AG08395 (cell line): ENCODE measurements around the gene ZNG1A.
"Not testable (repeated sequence)": the region's sequence is repeated elsewhere in the genome, so short reads cannot be mapped to it uniquely, and the experiment has no call there.

Source experiments
- DNase-seq: peaks from one replicate; pipeline ENCODE4 v3.0.0; 2012; ENCODE audit warnings: mixed read lengths, low spot score

The ZNG1A gene

GRCh38 chr9:178140-178825, 573 bp downstream of the ZNG1A start:
- DNase-seq, result not testable (repeated sequence)

GRCh38 chr9:169757-170156, 9.1 kb downstream of the ZNG1A start:
- DNase-seq, result not testable (repeated sequence)

GRCh38 chr9:159871-160270, 19.0 kb downstream of the ZNG1A start:
- DNase-seq, result not testable (repeated sequence)

GRCh38 chr9:151173-151572, 27.7 kb downstream of the ZNG1A start:
- DNase-seq, result not testable (repeated sequence)

- DNase-seq, result not testable (repeated sequence)
Measured at GRCh38 chr9:139880-140279, 39.0 kb downstream of the ZNG1A start.

GRCh38 chr9:117995-118467, 60.8 kb downstream of the ZNG1A start, which contains the start of gene FOXD4:
Gene FOXD4 (minus strand): TSS chr9:118417. CDS start chr9:118119, 298 bp downstream.
- DNase-seq, result not testable (repeated sequence)

GRCh38 chr9:117144-117994, 61.5 kb downstream of the ZNG1A start:
- DNase-seq, result not testable (repeated sequence)

GRCh38 chr9:116239-117077, 62.4 kb downstream of the ZNG1A start:
- not testable (repeated sequence) for DNase-seq

- not testable (repeated sequence) for DNase-seq
Measured at GRCh38 chr9:115118-115451, 63.8 kb downstream of the ZNG1A start.

GRCh38 chr9:114267-115117, 64.4 kb downstream of the ZNG1A start:
- not testable (repeated sequence) for DNase-seq

- not testable (repeated sequence) for DNase-seq
Measured at GRCh38 chr9:113468-114266, 65.2 kb downstream of the ZNG1A start.

- not testable (repeated sequence) for DNase-seq
Measured at GRCh38 chr9:112589-113467, 66.0 kb downstream of the ZNG1A start.

GRCh38 chr9:110672-111071, 68.2 kb downstream of the ZNG1A start:
- not testable (repeated sequence) for DNase-seq

GRCh38 chr9:109540-109939, 69.3 kb downstream of the ZNG1A start:
- not testable (repeated sequence) for DNase-seq

GRCh38 chr9:108742-109495, 69.9 kb downstream of the ZNG1A start:
- DNase-seq, result not testable (repeated sequence)

- DNase-seq, result not testable (repeated sequence)
Measured at GRCh38 chr9:105991-106390, 72.9 kb downstream of the ZNG1A start.

GRCh38 chr9:100430-100829, 78.4 kb downstream of the ZNG1A start:
- not testable (repeated sequence) for DNase-seq

- not testable (repeated sequence) for DNase-seq
Measured at GRCh38 chr9:99867-100266, 79.0 kb downstream of the ZNG1A start.
